Left renal pelvis (tissue), 4 donors: ENCODE measurements around the gene TMTC2. TPM values are rescaled to one million over a fixed set of nuclear protein-coding genes. Genes with fewer than 3 reads are reported as not detected.

ENCODE experiments used
- DNase-seq, 4 donors: peaks; one replicate each; pipeline ENCODE4 v3.0.0-alpha.2; 2013; ENCODE audit warnings: low read depth in 4 of 4, low spot score in 3 of 4
- polyA plus RNA-seq, 4 donors: library from polyadenylated mRNA; unstranded; fragments of 120-200 nt; gene quantifications; one replicate each; pipeline ENCODE4 v1.2.1, GENCODE V29; 2013; ENCODE audit not compliant: insufficient read length in 4 of 4

TMTC2 gene
- polyA plus RNA-seq, 4 donors, result 41.5 to 105 (median 43.9) TPM

GRCh38 chr12:82931349-82932116 lies 244.8 kb downstream of the TMTC2 start:
- DNase-seq, result peak in 1 of 4 donors; percentile 16

- no peak for DNase-seq
Measured at GRCh38 chr12:82937151-82937550, 250.4 kb downstream of the TMTC2 start.

- no peak for DNase-seq
Measured at GRCh38 chr12:82942521-82942920, 255.8 kb downstream of the TMTC2 start.

GRCh38 chr12:82942991-82943401 lies 256.3 kb downstream of the TMTC2 start:
- no peak for DNase-seq

GRCh38 chr12:82948491-82948890 lies 261.8 kb downstream of the TMTC2 start:
- DNase-seq, result no peak

GRCh38 chr12:82950356-82950755 lies 263.6 kb downstream of the TMTC2 start:
- no peak for DNase-seq

- no peak for DNase-seq
Measured at GRCh38 chr12:82952946-82953345, 266.2 kb downstream of the TMTC2 start.

GRCh38 chr12:82953397-82953796 lies 266.7 kb downstream of the TMTC2 start:
- no peak for DNase-seq

- no peak for DNase-seq
Measured at GRCh38 chr12:82954064-82954463, 267.4 kb downstream of the TMTC2 start.

GRCh38 chr12:82954572-82954971 lies 267.9 kb downstream of the TMTC2 start:
- no peak for DNase-seq

GRCh38 chr12:82955043-82955442 lies 268.3 kb downstream of the TMTC2 start:
- no peak for DNase-seq

GRCh38 chr12:82958966-82959365 lies 272.3 kb downstream of the TMTC2 start:
- DNase-seq, result no peak

- DNase-seq, result no peak
Measured at GRCh38 chr12:82959821-82960220, 273.1 kb downstream of the TMTC2 start.

GRCh38 chr12:82961835-82962234 lies 275.1 kb downstream of the TMTC2 start:
- DNase-seq, result no peak

- no peak for DNase-seq
Measured at GRCh38 chr12:82963956-82964355, 277.2 kb downstream of the TMTC2 start.

GRCh38 chr12:82964446-82964845 lies 277.7 kb downstream of the TMTC2 start:
- DNase-seq, result no peak

GRCh38 chr12:82966001-82966559 lies 279.4 kb downstream of the TMTC2 start:
- DNase-seq, result no peak

GRCh38 chr12:82968631-82969367 lies 282.1 kb downstream of the TMTC2 start:
- no peak for DNase-seq

GRCh38 chr12:82970614-82971013 lies 283.9 kb downstream of the TMTC2 start:
- DNase-seq, result no peak

- no peak for DNase-seq
Measured at GRCh38 chr12:82971584-82971983, 284.9 kb downstream of the TMTC2 start.

GRCh38 chr12:82972624-82973023 lies 285.9 kb downstream of the TMTC2 start:
- no peak for DNase-seq

GRCh38 chr12:82973592-82973991 lies 286.9 kb downstream of the TMTC2 start:
- DNase-seq, result peak; percentile 16 to 52 (median 31)
